Central memory CD8-positive, alpha-beta T cell (primary cell): ENCODE measurements around the gene BICC1.
"Not testable (repeated sequence)": the region's sequence is repeated elsewhere in the genome, so short reads cannot be mapped to it uniquely, and the experiment has no call there.

ENCODE experiments used
- ATAC-seq: fragments of 150-1000 bp; cut with Tn5 transposase; replicated peaks from 2 replicates; pipeline ENCODE4 v1.10.0; 2022; ENCODE audit warnings: mild to moderate bottlenecking, moderate FRiP score, moderate number of reproducible peaks; ENCODE audit not compliant: poor library complexity, severe bottlenecking; ENCODE audit errors: extremely low read depth
- DNase-seq, 2 donors: peaks; one replicate each; pipeline ENCODE4 v3.0.0; 2021; ENCODE audit warnings: low spot score in 2 of 2
- H3K27ac Mint-ChIP-seq: one replicate; pipeline ENCODE4 v1.8.0; 2022; ENCODE audit warnings: low read depth, mild to moderate bottlenecking, moderate library complexity, mixed read lengths
- H3K27me3 Mint-ChIP-seq: one replicate; pipeline ENCODE4 v1.8.0; 2022; ENCODE audit warnings: mixed read lengths
- H3K36me3 Mint-ChIP-seq: one replicate; pipeline ENCODE4 v1.8.0; 2022; ENCODE audit warnings: mild to moderate bottlenecking, moderate library complexity, mixed read lengths; ENCODE audit not compliant: insufficient read depth
- H3K4me1 Mint-ChIP-seq: one replicate; pipeline ENCODE4 v1.8.0; 2022; ENCODE audit warnings: mixed read lengths
- H3K4me3 Mint-ChIP-seq: one replicate; pipeline ENCODE4 v1.8.0; 2022; ENCODE audit warnings: mild to moderate bottlenecking, moderate library complexity, mixed read lengths
- H3K9me3 Mint-ChIP-seq: one replicate; pipeline ENCODE4 v1.8.0; 2022; ENCODE audit warnings: mixed read lengths

BICC1 gene

GRCh38 chr10:58853668-58854067, 341.0 kb downstream of the BICC1 start:
- H3K36me3 Mint-ChIP-seq = no peaks in the 10 kb centered on the region
- ATAC-seq (no peak), DNase-seq (no peak)
- H3K27me3 Mint-ChIP-seq = no peaks in the 10 kb centered on the region
- peaks cover 6% of the 10 kb centered on the region for H3K9me3 Mint-ChIP-seq
- no peak overlapping the region for H3K27ac Mint-ChIP-seq
- no peak overlapping the region for H3K4me3 Mint-ChIP-seq
- no peaks in the 10 kb centered on the region for H3K4me1 Mint-ChIP-seq

- no peaks in the 10 kb centered on the region for H3K27me3 Mint-ChIP-seq
- H3K27ac Mint-ChIP-seq = no peak overlapping the region
- no peak for ATAC-seq
- H3K36me3 Mint-ChIP-seq = no peaks in the 10 kb centered on the region
- peaks cover 7% of the 10 kb centered on the region for H3K9me3 Mint-ChIP-seq
- H3K4me3 Mint-ChIP-seq = no peak overlapping the region
- no peak for DNase-seq
- no peaks in the 10 kb centered on the region for H3K4me1 Mint-ChIP-seq
Measured at GRCh38 chr10:58854811-58855210, 342.1 kb downstream of the BICC1 start.

DNA sequence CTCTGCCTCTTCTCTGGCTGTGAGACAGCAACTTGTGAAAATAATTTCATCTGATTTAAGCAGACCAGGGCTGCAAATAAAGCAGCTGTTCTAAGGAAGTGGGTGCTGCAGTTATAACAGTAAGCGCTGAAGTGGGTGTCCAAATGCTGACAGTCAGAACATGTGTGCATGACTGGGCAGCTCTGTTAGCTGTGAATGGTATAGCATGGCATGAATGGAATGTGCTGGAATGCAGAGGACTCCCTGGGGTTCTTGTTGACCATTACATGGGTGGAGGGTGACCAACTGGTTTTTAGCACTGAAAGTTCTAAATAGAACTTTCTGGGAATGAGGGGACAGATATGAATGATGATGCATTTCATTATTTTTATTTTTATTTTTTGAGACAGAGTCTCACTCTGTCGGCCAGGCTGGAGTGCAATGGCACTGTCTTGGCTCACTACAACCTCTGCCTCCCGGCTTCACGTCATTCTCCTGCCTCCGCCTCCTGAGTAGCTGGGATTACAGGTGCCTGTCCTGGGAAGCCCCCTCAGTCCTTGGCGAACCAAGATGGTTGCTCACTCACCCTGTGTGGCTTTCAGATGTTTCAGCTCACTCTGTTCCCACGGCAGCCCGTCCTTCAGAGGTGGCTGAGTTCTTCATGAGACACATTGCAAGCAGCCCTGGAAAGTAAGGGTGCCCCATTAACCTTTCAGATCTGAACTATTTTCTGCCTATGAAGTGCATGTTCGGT, 344.0 kb downstream of the BICC1 start:
- H3K4me1 Mint-ChIP-seq = no peaks in the 10 kb centered on the region
- no peaks in the 10 kb centered on the region for H3K27me3 Mint-ChIP-seq
- no peaks in the 10 kb centered on the region for H3K36me3 Mint-ChIP-seq
- no peak for DNase-seq
- no peak for ATAC-seq
- no peak overlapping the region for H3K4me3 Mint-ChIP-seq
- H3K27ac Mint-ChIP-seq = no peak overlapping the region
- peaks cover 10% of the 10 kb centered on the region for H3K9me3 Mint-ChIP-seq

DNA sequence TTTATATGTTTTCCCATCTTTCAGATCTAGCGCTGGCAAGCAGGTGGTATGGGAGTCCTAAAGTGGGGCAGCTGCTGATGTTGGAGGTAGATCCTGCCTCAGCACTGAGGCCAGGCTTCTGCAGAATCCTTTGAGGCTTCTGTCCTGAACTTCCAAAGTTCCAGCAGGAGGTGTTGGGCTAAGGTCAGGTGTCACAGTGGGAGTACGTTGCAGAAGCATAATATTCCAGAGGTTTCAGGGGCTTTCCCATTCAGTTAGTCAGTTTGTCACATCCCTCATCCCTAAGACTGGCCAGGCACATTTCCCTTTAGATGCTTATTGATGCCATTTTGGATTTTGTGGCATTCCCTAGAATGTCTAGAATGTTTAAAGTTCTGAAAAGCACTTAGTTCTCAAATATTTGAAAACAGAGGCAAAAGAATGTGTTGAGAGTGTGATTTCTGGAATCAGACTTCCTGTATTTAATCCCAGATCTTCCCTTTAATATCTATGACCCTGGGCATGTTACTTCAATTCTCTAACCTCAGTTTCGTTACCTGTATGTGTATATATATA, 344.7 kb downstream of the BICC1 start:
- Mint-ChIP-seq H3K4me3 (no peak overlapping the region), H3K27me3 (no peaks in the 10 kb centered on the region), H3K4me1 (no peaks in the 10 kb centered on the region), H3K27ac (no peak overlapping the region), H3K36me3 (no peaks in the 10 kb centered on the region), H3K9me3 (peaks cover 10% of the 10 kb centered on the region)
- DNase-seq (no peak), ATAC-seq (no peak)

DNA sequence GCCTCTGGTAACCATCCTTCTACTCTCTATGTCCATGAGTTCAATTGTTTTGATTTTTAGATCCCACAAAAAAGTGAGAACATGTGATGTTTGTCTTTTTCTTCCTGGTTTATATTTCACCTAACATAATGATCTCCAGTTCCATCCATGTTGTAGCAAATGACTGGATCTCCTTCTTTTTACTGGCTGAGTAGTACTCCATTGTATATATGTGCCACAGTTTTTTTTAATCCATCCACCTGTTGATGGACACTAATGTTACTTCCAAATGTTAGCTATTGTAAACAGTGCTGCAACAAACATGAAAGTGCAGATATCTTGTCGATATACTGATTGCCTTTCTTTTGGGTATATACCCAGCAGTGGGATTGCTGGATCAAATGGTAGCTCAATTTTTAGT, 345.5 kb downstream of the BICC1 start:
- not testable (repeated sequence) for ATAC-seq, H3K27me3 Mint-ChIP-seq, H3K4me3 Mint-ChIP-seq, DNase-seq, H3K36me3 Mint-ChIP-seq, H3K27ac Mint-ChIP-seq, H3K4me1 Mint-ChIP-seq
- peaks cover 17% of the 10 kb centered on the region for H3K9me3 Mint-ChIP-seq

DNA sequence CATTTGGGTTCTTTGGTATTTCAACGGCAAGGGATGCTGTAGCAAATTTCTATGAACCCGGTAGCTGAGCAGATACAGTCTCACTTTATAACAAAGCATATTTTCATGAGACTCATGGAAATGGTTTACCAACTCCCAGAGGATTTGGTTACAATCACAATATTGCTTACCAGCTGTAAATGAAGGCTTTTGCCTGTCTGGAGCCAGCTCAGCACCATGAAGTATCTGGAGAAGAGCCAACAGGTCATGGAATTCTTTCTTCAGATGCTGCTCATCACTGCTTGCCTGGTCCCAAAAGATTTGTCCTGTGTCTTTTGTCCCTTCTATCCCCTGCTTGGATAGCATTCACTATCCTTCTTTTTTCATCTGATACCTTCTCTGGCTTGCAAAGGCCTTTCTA, 346.9 kb downstream of the BICC1 start:
- H3K4me1 Mint-ChIP-seq = no peaks in the 10 kb centered on the region

DNA sequence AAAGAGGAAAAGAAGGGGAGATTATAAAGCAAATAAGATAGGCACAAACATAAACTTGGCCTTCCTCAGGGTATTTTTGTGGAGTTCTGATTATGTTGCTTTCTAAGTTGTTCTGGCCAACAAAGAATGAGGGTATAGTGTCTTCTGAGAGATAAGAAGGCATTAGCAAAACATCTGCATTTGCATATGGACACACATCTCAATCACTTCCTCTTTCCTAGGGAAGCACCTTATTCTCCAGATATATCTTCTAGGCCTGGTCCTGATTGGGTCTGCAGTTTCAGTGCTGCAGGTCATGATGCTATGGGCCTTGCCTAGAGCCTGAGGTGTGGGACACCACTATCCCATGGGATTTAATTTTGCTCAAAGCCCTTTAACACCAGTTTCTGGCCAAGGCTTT, 355.0 kb downstream of the BICC1 start:
- DNase-seq = no peak
- H3K4me1 Mint-ChIP-seq = no peaks in the 10 kb centered on the region
- H3K27me3 Mint-ChIP-seq = no peaks in the 10 kb centered on the region
- no peaks in the 10 kb centered on the region for H3K36me3 Mint-ChIP-seq
- no peak overlapping the region for H3K27ac Mint-ChIP-seq
- no peak overlapping the region for H3K4me3 Mint-ChIP-seq
- ATAC-seq = no peak
- H3K9me3 Mint-ChIP-seq = peaks cover 5% of the 10 kb centered on the region

More for the DNA sequence above, 346.9 kb downstream of the BICC1 start:
- no peak for ATAC-seq
- Mint-ChIP-seq H3K27ac (no peak overlapping the region), H3K4me3 (no peak overlapping the region), H3K9me3 (peaks cover 17% of the 10 kb centered on the region), H3K27me3 (no peaks in the 10 kb centered on the region), H3K36me3 (no peaks in the 10 kb centered on the region)
- DNase-seq = no peak

- Mint-ChIP-seq H3K9me3 (no peaks in the 10 kb centered on the region), H3K36me3 (peaks cover 2% of the 10 kb centered on the region), H3K27me3 (no peaks in the 10 kb centered on the region), H3K4me3 (no peak overlapping the region), H3K27ac (no peak overlapping the region), H3K4me1 (no peaks in the 10 kb centered on the region)
- ATAC-seq (no peak), DNase-seq (no peak)
Measured at GRCh38 chr10:58868736-58869435, 356.2 kb downstream of the BICC1 start.

GRCh38 chr10:58870070-58870469, 357.4 kb downstream of the BICC1 start:
- peaks cover 2% of the 10 kb centered on the region for H3K36me3 Mint-ChIP-seq
- no peaks in the 10 kb centered on the region for H3K27me3 Mint-ChIP-seq
- H3K9me3 Mint-ChIP-seq = no peaks in the 10 kb centered on the region
- H3K4me1 Mint-ChIP-seq = no peaks in the 10 kb centered on the region
- DNase-seq (no peak), ATAC-seq (no peak)
- no peak overlapping the region for H3K27ac Mint-ChIP-seq
- no peak overlapping the region for H3K4me3 Mint-ChIP-seq

DNA sequence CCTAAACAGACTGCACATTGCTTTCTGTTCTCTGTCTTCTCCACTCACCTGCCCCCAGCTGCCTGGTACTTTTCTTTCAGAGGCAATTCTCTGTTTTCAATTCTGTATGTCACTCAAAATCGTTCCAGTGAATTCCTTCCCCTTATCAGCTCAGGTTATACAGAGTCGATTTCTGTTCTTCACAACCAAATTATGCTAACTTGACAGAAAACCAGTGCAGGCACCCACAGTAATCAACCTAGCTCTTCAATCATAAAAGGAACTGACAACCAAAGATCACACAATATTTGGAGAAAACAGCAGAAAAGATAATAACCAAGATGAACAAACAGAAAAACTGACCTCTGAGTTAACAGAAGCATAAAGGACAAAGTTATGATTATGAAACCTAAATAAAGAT, 360.5 kb downstream of the BICC1 start:
- Mint-ChIP-seq H3K4me1 (no peaks in the 10 kb centered on the region), H3K27ac (no peak overlapping the region), H3K27me3 (no peaks in the 10 kb centered on the region), H3K36me3 (peaks cover 2% of the 10 kb centered on the region), H3K9me3 (no peaks in the 10 kb centered on the region), H3K4me3 (no peak overlapping the region)
- no peak for ATAC-seq
- no peak for DNase-seq
